ENCODE measurements around the gene USPL1.

Gene USPL1

DNA sequence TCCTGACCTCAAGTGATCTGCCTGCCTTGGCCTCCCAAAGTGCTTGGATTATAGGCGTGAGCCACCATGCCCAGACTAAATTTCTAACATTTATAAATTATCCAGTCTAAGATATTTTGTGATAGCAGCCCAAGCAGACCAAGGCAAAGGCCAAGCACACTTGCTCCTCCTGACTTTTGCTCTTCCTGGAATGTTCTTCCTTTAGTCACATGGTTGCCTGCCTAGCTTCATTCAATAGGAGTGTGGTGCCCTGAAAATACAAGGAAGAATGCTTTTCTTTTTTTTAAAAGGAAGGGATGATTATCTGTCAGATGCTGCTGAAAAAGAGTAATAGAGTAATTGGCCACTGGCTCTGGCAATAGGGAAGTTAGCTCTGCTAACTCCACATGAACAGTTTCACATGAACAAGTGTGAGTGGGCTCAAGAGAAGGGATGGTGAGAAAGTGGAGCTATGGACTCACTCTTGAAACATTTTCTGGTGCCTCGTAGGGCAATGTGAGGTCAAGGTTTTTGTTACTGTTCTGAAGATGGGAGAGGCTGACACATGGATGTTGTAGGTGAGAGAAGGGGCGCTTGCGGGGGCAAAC, 47.1 kb downstream of the USPL1 start:
- no peak for DNase-seq

DNA sequence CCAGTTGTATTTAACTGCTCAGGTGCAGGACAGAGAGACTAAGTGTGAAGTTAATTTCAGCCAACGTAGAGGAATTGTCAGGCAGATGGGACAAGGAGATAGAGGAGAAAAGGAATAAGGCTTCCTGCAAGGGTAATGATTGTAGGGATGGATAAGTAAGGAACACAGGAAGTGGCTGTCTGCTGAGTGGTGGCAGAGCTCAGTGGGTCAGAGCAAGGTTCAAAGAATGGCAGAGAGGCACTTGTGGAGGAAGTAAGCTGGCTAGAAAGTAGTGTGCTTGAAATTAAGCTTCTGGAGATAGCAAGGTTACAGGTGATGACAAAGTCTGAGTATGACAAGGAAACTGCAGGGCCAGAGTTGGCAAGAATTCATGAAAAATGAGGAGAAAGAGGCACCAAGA, 47.9 kb downstream of the USPL1 start:
- no peak for DNase-seq

DNA sequence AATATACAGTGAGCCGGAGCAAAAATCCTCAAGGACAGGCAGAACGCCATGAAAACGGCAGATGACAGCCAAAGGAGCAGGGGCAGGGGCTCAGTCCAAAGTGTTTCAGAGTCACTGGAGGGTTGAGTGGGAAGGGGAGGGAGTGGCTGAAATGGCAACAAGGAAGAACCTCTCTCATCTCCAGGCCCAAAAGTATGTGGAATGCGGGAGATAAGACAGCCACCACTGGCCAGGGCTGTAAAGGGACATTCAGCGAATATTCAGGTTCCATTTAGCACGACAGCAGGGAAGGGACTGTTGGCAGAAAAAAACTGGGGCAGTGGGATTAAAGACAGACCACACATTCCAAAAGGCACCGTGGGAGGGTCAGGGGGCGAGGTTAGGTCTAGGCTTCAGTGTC, 48.4 kb downstream of the USPL1 start:
- DNase-seq, result no peak

GRCh38 chr13:30667014-30667413, 49.3 kb downstream of the USPL1 start:
- no peak for DNase-seq

DNA sequence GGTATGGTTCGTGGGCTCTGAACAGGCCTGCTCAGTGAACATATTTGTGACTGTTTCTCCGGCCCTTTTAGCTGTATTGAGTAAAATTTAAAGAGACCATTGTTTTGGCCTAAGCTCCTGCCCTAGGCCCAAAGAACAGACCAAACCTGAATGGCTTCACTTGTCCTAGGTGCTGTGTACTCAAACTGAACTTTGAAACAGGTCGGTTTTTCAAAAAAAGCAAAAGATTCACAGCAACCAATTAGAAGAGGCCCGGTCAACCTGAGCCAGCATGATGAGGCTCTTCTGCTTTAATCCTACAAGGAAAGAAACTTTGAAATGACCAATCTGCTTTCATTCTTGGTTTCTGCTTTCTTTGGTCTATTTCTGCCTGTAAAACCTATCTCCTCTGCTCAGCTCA, 50.6 kb downstream of the USPL1 start:
- DNase-seq, result no peak

- no peak for DNase-seq
Observed at GRCh38 chr13:30671271-30671815, 53.6 kb downstream of the USPL1 start.

DNA sequence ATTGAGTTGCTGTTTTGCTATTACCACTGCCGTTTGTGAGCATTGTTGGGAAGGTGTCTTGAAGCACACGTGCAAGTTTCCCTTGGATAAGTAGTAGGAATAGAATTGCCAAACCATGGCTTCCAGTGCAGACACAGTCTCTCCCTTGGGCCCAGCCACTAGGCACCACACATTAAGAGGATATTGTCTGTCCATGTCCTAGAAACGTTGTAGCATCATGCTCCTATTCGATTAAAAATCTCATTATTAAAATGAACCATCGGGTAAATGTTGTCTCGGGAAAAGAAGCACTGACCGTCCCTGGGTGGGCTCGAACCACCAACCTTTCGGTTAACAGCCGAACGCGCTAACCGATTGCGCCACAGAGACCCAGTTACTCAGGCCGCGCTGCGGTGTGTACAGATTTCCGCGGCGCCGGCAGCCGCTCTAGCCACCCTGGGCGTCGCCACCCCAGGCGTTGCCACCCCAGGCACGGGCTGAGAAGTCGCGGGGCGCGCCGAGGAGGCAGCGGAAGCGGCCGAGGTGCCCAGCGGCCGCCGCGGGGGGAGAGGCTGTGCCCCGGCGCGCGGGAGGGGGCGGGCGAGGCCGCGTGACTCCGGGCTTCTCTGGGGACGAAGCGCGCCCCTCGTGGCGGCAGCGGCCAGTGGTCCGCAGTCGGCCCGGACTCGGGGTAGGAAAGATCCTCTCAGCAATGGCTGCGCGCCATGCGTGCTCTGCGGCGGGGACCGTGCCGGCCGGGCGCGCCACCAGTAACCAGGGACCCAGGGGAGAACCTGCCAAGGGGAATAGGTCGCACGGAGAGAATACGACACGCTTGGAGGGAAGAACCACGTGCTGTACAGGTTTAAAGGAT, 56.2 kb downstream of the USPL1 start:
- DNase-seq, result peak; percentile 79 to 81

- no peak for DNase-seq
Observed at GRCh38 chr13:30675717-30676116, 58.0 kb downstream of the USPL1 start.

- no peak for DNase-seq
Observed at GRCh38 chr13:30676672-30677071, 59.0 kb downstream of the USPL1 start.

- DNase-seq, result peak in 1 of 2 donors; percentile 40
Observed at GRCh38 chr13:30679483-30680330, 62.0 kb downstream of the USPL1 start.

GRCh38 chr13:30681843-30682242, 64.1 kb downstream of the USPL1 start:
- DNase-seq, result no peak

- DNase-seq, result no peak
Observed at GRCh38 chr13:30685320-30685859, 67.7 kb downstream of the USPL1 start.

GRCh38 chr13:30685987-30686386, 68.3 kb downstream of the USPL1 start:
- no peak for DNase-seq

GRCh38 chr13:30687601-30688000, 69.9 kb downstream of the USPL1 start:
- DNase-seq, result no peak

GRCh38 chr13:30689752-30690151, 72.0 kb downstream of the USPL1 start:
- no peak for DNase-seq

- no peak for DNase-seq
Observed at GRCh38 chr13:30690282-30691188, 72.8 kb downstream of the USPL1 start.

GRCh38 chr13:30692113-30692512, 74.4 kb downstream of the USPL1 start:
- DNase-seq, result no peak

GRCh38 chr13:30696278-30697176, 78.8 kb downstream of the USPL1 start:
- DNase-seq, result peak in 1 of 2 donors; percentile 44

DNA sequence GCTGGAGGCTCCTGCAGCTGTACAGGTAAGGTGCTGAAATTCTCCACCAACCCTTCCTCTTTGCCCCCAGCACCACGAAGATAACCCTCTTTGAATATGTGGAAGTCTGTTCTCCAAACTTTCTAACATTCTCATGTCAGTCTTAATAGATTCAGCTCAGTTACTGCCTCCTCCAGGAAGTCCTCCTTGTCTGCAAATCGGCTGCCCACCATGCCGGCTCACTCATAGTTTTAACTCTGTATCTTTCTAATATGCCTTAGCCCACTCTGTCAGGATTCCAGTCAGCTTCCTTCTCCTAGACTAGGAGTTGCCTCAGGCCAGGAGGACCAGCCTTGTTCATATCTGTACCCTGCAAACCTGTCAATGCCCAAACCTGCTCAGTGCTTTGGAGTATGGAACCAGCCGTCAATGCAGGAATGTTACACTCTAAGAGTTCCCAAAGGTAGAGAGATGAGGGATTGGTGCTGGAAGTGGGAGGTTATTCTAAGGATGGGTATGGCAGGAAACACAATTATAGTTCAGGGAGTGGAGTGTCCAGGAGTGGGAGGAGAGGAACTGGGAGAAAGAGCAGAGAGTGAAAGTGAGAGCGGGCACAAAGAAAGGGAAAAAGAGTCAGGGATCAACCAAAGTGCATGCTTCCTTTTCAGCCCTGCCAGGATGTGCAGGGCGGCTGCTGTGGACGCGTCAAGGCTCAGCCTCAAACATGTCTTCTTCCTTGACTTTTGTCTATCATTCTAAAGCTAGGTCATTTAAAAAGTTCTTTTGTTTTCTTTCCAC, 79.6 kb downstream of the USPL1 start:
- DNase-seq, result no peak

DNA sequence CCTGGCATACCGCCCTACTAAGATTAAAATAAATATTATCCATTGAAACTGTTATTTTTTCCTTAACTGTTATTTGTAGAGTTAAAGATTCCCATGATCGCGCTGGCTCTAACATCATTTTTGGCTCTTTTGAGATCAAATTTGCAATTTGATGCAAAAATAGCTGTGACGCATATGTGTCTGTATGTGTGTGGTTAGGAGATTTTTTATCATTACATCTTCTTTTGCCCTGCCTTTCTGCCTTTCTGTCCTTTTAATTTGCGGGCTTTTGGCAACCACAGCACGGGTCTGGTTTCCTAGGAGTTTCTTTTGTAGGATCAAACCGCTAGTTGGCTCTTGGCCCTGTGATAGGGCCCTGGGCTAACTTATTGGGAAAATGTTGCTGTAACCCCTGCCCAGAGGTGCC, 80.3 kb downstream of the USPL1 start:
- DNase-seq, result no peak
